Measurements from ENCODE around the gene DRG2.

Gene DRG2

DNA sequence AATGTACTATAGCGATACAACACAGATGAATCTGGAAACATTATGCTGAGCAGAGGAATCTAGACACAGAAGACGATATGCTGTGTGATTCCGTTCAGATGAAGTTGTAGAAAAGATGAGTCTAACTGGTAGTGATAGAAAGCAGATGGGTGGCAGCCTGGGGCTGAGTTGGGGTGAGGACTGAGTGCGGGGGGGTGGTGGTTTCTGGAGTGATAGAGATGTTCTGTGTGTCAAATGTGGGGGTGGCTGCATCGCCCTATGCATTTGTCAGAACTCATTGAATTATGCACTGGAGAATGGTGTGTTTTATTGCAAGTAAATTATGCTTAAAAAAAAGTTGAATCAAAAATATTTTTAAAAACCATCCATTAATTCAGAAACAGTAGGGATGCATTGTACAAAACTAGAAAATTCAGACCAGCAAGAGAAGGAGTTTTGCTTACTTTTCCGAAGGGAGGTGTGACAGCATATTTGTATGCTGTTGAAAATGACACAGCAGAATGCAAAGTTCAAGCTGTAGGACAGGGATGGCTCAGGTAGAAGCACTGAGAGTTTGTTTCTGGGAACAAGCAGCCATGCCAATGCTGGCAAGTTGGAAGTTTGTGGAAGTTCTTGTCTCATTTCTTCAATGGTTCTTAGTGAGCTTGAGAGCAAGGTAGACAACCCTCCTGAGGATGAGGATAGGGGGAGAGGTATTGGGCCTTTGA is 13.0 kb upstream of the DRG2 start:
- DNase-seq (ENCODE audit: low read depth) = no peak

GRCh38 chr17:18076936-18077335 is 10.8 kb upstream of the DRG2 start:
- DNase-seq (ENCODE audit: low read depth) = no peak

GRCh38 chr17:18079543-18079942 is 8.2 kb upstream of the DRG2 start:
- DNase-seq (ENCODE audit: low read depth) = no peak

DNA sequence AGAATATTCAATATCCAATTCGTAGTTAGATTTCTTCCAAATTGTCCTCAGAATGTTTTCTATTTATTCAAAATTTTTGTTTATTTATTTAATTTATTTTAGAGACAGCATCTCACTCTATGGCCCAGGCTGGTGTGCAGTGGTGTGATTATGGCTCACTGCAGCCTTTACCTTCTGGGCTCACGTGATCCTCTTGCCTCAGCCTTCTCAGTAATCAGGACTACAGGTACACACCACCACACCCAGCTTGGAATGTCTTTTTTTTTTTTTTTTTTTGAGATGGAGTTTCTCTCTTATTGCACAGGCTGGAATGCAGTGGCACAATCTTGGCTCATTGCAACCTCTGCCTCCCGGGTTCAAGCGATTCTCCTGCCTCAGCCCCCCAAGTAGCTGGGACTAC is 3.5 kb upstream of the DRG2 start:
- DNase-seq (ENCODE audit: low read depth) = no peak

GRCh38 chr17:18089613-18090012 is 1.9 kb downstream of the DRG2 start:
- DNase-seq (ENCODE audit: low read depth) = no peak

DNA sequence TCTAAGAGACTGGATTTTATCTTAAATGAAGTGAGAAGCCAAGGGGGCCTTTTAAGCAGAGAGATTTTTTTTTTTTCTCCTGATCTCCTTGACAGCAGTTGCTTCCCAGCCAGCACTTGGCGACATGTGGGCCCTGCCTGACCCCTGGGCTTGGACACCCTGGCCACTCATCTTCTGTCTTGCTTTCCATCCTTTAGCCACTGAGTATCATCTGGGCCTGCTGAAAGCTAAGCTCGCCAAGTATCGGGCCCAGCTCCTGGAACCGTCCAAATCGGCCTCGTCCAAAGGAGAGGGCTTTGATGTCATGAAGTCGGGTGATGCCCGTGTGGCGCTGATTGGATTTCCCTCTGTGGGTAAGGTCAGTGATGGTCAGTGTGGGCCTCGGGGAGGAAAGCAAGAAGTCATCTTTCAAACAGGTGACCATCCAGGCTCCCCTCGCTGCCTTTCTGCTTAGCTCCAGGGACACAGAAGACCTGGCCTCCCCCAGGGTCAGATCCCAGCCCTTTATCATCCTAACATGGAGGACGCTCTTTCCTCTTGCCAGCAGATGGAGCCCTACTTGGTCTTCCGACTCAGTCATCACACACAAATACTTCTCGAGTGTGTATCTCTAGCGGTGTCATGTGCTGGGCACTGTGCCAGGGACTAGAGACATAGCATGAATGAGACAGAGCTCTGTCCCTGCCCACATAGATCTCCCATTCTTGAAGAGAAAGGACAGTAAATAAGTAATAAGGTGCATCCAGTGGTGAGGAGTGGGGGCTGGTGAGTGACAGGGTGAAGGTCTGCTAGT is 6.1 kb downstream of the DRG2 start:
- no peak for DNase-seq (ENCODE audit: low read depth)

- DNase-seq (ENCODE audit: low read depth) = no peak
Measured at GRCh38 chr17:18094409-18094807, 6.7 kb downstream of the DRG2 start.

DNA sequence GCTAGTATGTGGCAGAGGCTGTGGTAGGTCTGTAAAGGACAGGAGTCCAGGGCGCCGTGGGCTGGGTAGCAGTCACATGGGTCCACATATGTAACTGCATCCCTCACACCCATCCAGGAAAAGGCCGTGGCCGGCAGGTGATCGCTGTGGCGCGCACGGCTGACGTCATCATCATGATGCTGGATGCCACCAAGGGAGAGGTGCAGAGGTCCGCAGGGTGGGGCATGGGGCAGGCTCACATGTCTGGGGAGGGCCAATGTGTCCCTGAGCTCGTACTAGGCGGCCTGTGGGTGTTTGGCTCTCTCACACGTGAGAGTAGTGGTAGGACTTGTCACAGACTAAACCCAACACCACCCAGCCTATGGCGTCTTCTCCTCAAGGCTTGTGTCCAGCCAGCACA is 11.8 kb downstream of the DRG2 start:
- DNase-seq (ENCODE audit: low read depth) = no peak

DNA sequence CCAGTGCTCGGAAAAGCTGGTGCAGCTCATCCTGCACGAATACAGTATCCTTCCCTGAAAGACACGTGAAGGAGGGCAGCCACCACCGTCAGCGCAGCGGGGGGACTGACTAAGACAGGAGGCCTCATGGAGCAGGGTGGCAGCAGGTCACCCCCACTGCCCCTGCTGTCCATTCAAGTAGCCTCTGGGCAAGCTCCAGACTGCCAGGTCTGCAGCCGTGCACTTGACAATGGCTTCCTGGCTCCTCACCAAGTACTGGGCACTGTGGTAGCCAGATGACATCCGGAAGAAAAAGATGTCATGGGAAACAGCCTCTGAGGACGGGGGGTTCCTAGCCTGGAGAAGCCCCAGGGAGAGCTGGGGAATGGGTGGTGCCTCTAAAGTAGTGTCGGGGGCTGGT is 12.9 kb downstream of the DRG2 start:
- DNase-seq (ENCODE audit: low read depth) = no peak

- DNase-seq (ENCODE audit: low read depth) = no peak
Measured at GRCh38 chr17:18101828-18102227, 14.1 kb downstream of the DRG2 start.

GRCh38 chr17:18102640-18103039 is 14.9 kb downstream of the DRG2 start:
- no peak for DNase-seq (ENCODE audit: low read depth)

DNA sequence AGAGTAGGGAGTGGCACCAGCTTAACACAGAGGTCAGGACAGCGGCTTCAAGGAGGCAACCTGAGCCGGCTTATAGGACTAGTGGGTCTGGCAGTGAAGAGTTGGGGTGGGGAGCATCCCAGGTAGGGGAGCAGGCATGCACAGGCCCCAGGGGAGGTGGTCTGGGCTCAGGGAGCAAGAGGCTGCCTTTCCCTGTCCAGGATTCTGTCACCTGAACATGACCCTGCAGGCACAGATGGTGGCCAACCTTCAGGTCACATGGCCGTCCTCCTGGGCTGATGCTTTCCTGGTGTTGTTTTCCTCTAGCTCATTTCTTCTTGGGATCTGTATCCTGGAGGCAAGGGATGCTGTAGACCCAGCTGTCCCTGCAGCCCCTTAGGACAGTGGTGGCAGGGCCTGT is 17.3 kb downstream of the DRG2 start:
- DNase-seq (ENCODE audit: low read depth) = no peak

DNA sequence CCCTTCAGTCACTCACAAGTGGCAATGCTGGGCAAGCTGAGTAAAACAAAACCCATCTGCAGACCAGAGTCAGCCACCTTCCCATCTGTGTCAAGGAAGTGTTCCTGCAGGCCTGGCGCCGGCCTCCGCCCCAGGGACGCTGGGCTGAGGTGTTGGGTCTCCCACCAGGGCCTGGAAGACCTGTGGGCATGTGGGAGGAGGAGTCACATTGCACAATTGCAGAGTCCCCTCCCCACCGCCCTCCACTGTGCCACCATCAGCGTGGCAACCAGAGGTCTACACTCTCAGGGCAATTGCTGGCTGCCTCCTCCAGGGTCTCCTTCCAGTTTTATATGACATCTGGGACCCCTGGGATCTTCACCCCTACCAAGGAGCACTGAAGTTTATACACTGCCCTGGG is 17.8 kb downstream of the DRG2 start:
- no peak for DNase-seq (ENCODE audit: low read depth)

DNA sequence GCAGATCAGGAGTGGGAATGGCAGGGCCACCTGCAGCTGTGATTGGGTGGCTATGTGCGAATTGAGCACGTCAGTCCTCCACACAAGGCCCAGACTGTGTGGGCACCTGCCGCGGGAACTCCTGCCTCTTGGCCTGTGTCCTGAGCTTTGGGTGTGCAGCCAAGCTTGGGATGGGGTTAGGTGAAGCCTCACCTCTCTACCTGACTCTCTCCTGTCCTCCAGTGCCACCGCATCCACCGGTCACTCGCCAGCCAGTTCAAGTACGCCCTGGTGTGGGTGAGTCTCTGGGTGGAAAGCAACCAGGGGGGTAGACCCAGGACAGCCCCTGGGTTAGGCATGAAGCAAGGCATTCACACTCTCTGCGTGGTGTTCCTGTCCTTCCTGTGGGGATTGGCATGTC is 18.5 kb downstream of the DRG2 start:
- no peak for DNase-seq (ENCODE audit: low read depth)

- no peak for DNase-seq (ENCODE audit: low read depth)
Measured at GRCh38 chr17:18107061-18107790, 19.5 kb downstream of the DRG2 start.

- no peak for DNase-seq (ENCODE audit: low read depth)
Measured at GRCh38 chr17:18107971-18108370, 20.2 kb downstream of the DRG2 start.

- no peak for DNase-seq (ENCODE audit: low read depth)
Measured at GRCh38 chr17:18108401-18109312, 20.9 kb downstream of the DRG2 start, which contains the start of gene MYO15A. Gene MYO15A (plus strand): TSS chr17:18108756. CDS start chr17:18118801, 10,045 bp downstream.

DNA sequence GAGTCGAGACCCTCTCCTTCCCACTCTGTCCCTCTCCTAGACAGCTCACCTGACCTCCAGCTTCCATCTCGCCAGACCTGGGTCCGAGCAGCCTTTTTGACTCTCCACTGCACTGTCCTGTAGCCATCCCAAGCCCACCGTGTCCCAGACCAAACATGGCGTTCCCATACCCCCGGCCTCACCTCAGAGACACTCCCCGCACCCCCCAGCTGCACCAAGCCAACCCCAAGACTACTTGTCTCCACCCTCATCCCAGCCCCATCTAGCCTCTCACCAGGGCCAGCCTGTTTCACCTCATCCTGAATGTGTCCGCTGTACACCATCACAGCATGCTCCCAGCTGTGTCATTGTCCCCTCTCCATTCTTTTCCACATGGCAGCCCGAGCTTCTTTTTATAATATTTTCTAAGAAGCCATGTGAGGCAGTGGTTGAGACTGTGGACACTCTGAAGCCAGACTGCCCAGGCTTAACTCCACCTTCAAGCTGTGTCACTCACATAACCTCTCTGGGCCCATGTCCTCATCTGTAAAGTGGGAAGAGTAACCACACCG is 22.3 kb downstream of the DRG2 start:
- DNase-seq (ENCODE audit: low read depth) = no peak

DNA sequence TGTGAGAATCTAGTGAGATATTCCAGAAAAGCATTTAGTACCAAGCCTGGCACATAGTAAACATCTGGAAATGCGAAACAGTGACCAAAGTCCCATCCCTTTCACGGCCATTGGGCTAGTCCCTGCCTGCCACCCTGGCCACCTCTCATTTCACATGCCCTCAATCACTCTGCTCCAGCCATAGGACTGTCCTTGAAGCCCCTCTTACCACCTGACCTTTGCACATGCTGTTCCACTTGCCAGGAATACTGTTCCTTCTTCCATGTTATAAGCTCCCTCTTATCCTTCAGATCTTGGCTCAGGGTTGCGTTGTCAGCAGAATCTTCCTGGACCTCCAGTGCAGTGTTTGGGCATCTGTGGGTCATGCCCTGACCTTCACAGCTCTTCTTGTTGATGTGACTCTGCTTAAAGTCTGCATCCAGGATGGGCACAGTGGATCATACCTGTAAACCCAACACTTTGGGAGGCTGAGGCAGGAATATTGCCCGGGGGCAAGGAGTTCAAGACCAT is 22.9 kb downstream of the DRG2 start:
- no peak for DNase-seq (ENCODE audit: low read depth)

DNA sequence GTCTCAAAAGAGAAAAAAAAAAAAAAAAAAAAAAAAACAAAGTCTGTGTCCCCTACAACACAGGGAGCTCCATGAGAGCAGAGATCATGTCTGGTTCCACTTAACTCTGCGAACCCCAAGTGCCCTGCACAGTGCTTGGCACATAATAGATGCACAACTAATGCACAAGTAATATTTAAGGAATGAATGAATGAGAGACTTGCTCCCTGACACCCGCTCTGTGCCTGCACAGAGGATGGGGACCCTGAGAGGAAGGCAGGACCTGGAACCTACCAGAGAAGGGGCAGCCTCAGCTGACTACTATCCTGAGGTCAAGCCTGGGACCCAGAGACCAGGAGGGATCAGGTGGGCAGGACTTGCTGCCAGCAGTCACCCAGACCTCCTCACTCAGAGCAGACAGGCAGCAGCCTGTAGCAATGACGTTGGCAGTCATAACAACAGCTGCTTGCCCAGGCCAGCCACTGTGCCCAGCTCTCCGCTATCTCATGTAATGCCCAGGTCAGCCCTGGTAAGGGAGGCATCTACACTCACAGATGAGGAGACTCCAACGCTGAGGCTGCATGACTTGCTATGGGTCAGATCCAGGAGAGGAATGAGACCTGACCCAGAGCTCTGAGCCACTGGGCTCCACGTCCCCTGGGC is 23.7 kb downstream of the DRG2 start:
- DNase-seq (ENCODE audit: low read depth) = no peak

- DNase-seq (ENCODE audit: low read depth) = no peak
Measured at GRCh38 chr17:18115517-18115916, 27.8 kb downstream of the DRG2 start.
